Testis (tissue), 3 donors: Measurements from ENCODE around the gene NME9. TPM values are rescaled to one million over a fixed set of nuclear protein-coding genes. Genes with fewer than 3 reads are reported as not detected.
A peak's percentile ranks its signal among the peaks of the same experiment; 100 is the strongest.

Source experiments
- DNase-seq: peaks from one replicate; pipeline ENCODE4 v3.0.0-alpha.2; 2019
- H3K27ac ChIP-seq, 2 donors: fragments of 200-600 bp; sonication (generic); one replicate each; pipeline ENCODE4 v1.5.1; 2019
- H3K27me3 ChIP-seq: fragments of 200-600 bp; sonication (generic); one replicate; pipeline ENCODE4 v1.5.1; 2019
- H3K36me3 ChIP-seq: fragments of 200-600 bp; sonication (generic); one replicate; pipeline ENCODE4 v1.5.1; 2017; ENCODE audit warnings: low read depth; ENCODE audit errors: missing control alignments
- H3K4me1 ChIP-seq: fragments of 200-600 bp; sonication (generic); one replicate; pipeline ENCODE4 v1.5.1; 2019
- H3K4me3 ChIP-seq, 2 donors: fragments of 200-600 bp; sonication (generic); one replicate each; pipeline ENCODE4 v1.5.1; 2017 to 2019
- H3K9me3 ChIP-seq: fragments of 200-600 bp; sonication (generic); one replicate; pipeline ENCODE4 v1.5.1; 2017
- CTCF ChIP-seq, 3 experiments: fragments of 450-650 bp in 2 of 3; fragments of 200-600 bp in 1 of 3; sonication (generic) in 1 of 3; IDR thresholded peaks; one replicate each; pipeline ENCODE4 v1.5.1; 2016 to 2019; ENCODE audit warnings: antibody characterized with exemption in 3 of 3, mild to moderate bottlenecking in 2 of 3, moderate library complexity in 1 of 3
- POLR2A ChIP-seq: fragments of 450-650 bp; IDR thresholded peaks from one replicate; pipeline ENCODE4 v1.6.1; 2017; ENCODE audit warnings: antibody characterized with exemption, mild to moderate bottlenecking, moderate library complexity
- WGBS, 2 donors: methylation state at CpG; one replicate each; pipeline ENCODE4 v1.1.5; 2018; 5-methylcytosine and 5-hydroxymethylcytosine counted together
- intact Hi-C: fragments of 100-400 bp; cut with DNase I; formaldehyde crosslinking; loops from one replicate; pipeline ENCODE4 v1.15.1; 2023; ENCODE audit warnings: low total_unique reads
- polyA plus RNA-seq: library from polyadenylated mRNA; stranded (reverse); fragments of 350-450 nt; fragmentation: Illumina TruSeq; extraction: RNeasy Lipid Tissue Mini Kit (QIAGEN cat#74804); gene quantifications from one replicate; pipeline ENCODE4 v1.2.3, GENCODE V29; 2014; ENCODE audit warnings: low read depth, low replicate concordance; ENCODE audit not compliant: insufficient read depth
- total RNA-seq, 2 donors: library from RNA; depleted of rRNA; stranded (reverse); fragments of >200 nt; gene quantifications; one replicate each; pipeline ENCODE4 v1.2.3, GENCODE V29; 2016

Gene NME9
- total and polyA plus RNA-seq, 3 donors from 2014 or later = 3.2 to 11.5 (median 8.0) TPM

GRCh38 chr3:138359919-138360868 is 30.5 kb upstream of the NME9 start:
- Histone ChIP-seq H3K27me3 (no peaks in the 10 kb centered on the region), H3K36me3 (no peaks in the 10 kb centered on the region), H3K4me3 (no peak overlapping the region), H3K27ac (no peak overlapping the region), H3K9me3 (no peaks in the 10 kb centered on the region), H3K4me1 (peaks cover 6% of the 10 kb centered on the region)
- TF ChIP-seq POLR2A (no peak), CTCF (IDR thresholded peaks at IDR 0.05) (no peak)
- 82 to 89% methylated on average over 9 to 15 of the region's 15 CpGs for WGBS, 2 donors
- no peak for DNase-seq
- intact Hi-C loops = no loop called here

GRCh38 chr3:138359148-138359918 is 29.7 kb upstream of the NME9 start:
- intact Hi-C loops = no loop called here
- no peak overlapping the region for H3K27ac ChIP-seq

GRCh38 chr3:138356730-138357405 is 27.2 kb upstream of the NME9 start:
- DNase-seq = no peak
- WGBS, 2 donors = 34 to 53% methylated on average over 7 of the region's 7 CpGs
- Histone ChIP-seq H3K27ac (peak overlapping the region in 1 of 2 donors; percentile 33), H3K36me3 (no peaks in the 10 kb centered on the region), H3K4me1 (peaks cover 6% of the 10 kb centered on the region), H3K4me3 (no peak overlapping the region), H3K27me3 (no peaks in the 10 kb centered on the region), H3K9me3 (no peaks in the 10 kb centered on the region)
- no peak for TF ChIP-seq CTCF (IDR thresholded peaks at IDR 0.05)
- no peak for TF ChIP-seq POLR2A
- intact Hi-C loops = no loop called here

More at GRCh38 chr3:138359148-138359918, 29.7 kb upstream of the NME9 start:
- no peaks in the 10 kb centered on the region for H3K27me3 ChIP-seq
- H3K9me3 ChIP-seq = no peaks in the 10 kb centered on the region
- DNase-seq = no peak
- no peak overlapping the region for H3K4me3 ChIP-seq
- TF ChIP-seq POLR2A = no peak
- TF ChIP-seq CTCF (IDR thresholded peaks at IDR 0.05) = no peak
- no peaks in the 10 kb centered on the region for H3K36me3 ChIP-seq
- 81 to 84% methylated on average over 7 of the region's 7 CpGs for WGBS, 2 donors
- peaks cover 6% of the 10 kb centered on the region for H3K4me1 ChIP-seq

- no peak overlapping the region for H3K4me3 ChIP-seq
- DNase-seq = no peak
- intact Hi-C loops = no loop called here
- no peaks in the 10 kb centered on the region for H3K27me3 ChIP-seq
- no peaks in the 10 kb centered on the region for H3K36me3 ChIP-seq
- 81 to 89% methylated on average over 3 of the region's 3 CpGs for WGBS, 2 donors
- peaks cover 6% of the 10 kb centered on the region for H3K4me1 ChIP-seq
- TF ChIP-seq CTCF (IDR thresholded peaks at IDR 0.05) = no peak
- TF ChIP-seq POLR2A = no peak
- H3K9me3 ChIP-seq = no peaks in the 10 kb centered on the region
- H3K27ac ChIP-seq = no peak overlapping the region
Measured at GRCh38 chr3:138355071-138355470, 25.4 kb upstream of the NME9 start.
